Brain microvascular endothelial cell (primary cell): ENCODE measurements around the gene UBE2J1.

ENCODE experiments used
- DNase-seq: peaks from one replicate; pipeline ENCODE4 v3.0.0-alpha.2; 2020
- H3K27ac ChIP-seq: fragments of 250-450 bp; sonication (Bioruptor Pico); 2 replicates; pipeline ENCODE4 v1.5.1; 2020; ENCODE audit warnings: mild to moderate bottlenecking, moderate library complexity
- H3K27me3 ChIP-seq: fragments of 250-450 bp; sonication (Bioruptor Pico); replicated peaks from 2 replicates; pipeline ENCODE4 v1.5.1; 2020; ENCODE audit warnings: mild to moderate bottlenecking
- H3K36me3 ChIP-seq: fragments of 250-450 bp; sonication (Bioruptor Pico); replicated peaks from 2 replicates; pipeline ENCODE4 v1.5.1; 2020; ENCODE audit warnings: mild to moderate bottlenecking
- H3K4me3 ChIP-seq: 2 replicates; pipeline ENCODE4 v1.5.1; 2011; ENCODE audit warnings: low read depth, mild to moderate bottlenecking, control low read depth, low read length, moderate library complexity
- in situ Hi-C: cut with HindIII; loops from 2 replicates; pipeline ENCODE4 v1.10.0; 2017; ENCODE audit warnings: low sequenced_read_pairs, low pct_ligation_motif_present
- TF ChIP-seq, protein P1 (sequence below): IDR thresholded peaks from 2 replicates; pipeline ENCODE4 v1.5.1; 2011; ENCODE audit warnings: low read depth, mild to moderate bottlenecking, moderate library complexity, low read length, control low read depth, inconsistent platforms; ENCODE audit errors: missing control alignments

UBE2J1 gene

DNA sequence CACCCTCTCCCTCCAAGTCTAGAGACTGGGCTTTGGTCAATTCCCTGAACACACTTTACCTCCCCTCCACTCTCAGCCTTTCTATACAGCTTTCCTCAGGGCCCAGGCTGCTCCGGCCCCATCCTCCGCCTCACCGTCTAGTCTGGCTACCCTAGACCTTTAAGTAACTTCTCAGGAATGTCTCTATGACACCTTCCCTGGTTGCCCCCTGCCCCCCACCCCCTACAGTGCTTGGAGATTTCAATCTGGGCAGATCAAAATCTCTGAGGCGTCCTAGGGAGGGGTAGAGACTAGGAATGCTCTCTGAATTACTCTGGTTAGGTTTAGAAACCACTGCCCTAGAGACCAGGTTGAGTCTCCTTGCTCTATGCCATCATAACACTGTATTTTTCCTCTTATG lies 6.1 kb downstream of the UBE2J1 start:
- TF ChIP-seq, protein P1, sequence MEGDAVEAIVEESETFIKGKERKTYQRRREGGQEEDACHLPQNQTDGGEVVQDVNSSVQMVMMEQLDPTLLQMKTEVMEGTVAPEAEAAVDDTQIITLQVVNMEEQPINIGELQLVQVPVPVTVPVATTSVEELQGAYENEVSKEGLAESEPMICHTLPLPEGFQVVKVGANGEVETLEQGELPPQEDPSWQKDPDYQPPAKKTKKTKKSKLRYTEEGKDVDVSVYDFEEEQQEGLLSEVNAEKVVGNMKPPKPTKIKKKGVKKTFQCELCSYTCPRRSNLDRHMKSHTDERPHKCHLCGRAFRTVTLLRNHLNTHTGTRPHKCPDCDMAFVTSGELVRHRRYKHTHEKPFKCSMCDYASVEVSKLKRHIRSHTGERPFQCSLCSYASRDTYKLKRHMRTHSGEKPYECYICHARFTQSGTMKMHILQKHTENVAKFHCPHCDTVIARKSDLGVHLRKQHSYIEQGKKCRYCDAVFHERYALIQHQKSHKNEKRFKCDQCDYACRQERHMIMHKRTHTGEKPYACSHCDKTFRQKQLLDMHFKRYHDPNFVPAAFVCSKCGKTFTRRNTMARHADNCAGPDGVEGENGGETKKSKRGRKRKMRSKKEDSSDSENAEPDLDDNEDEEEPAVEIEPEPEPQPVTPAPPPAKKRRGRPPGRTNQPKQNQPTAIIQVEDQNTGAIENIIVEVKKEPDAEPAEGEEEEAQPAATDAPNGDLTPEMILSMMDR, result no peak
- no peak overlapping the region for H3K27ac ChIP-seq
- H3K4me3 ChIP-seq, result no peak overlapping the region
- DNase-seq, result no peak
- peaks cover 8% of the 10 kb centered on the region for H3K36me3 ChIP-seq
- in situ Hi-C loops, result no loop called here
- no peaks in the 10 kb centered on the region for H3K27me3 ChIP-seq

DNA sequence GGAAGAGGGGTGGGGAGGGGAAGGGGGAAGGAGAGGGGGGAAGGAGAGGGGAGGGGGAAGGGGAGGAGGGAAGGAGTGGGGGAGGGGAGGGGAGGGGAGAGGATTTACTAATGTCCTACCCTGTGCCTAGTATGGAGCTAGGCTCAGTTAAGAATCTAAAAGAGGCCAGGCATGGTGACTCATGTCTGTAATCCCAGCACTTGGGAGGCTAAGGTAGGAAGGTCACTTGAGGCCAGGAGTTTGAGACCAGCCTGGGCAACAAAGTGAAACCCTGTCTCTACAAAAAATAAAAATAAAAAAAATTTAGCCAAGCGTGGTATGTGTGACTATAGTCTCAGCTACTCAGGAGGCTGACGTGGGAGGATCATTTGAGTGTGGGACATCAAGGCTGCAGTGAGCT lies 13.0 kb downstream of the UBE2J1 start:
- DNase-seq, result no peak
- Histone ChIP-seq H3K27ac (no peak overlapping the region), H3K4me3 (no peak overlapping the region), H3K36me3 (peaks cover 40% of the 10 kb centered on the region), H3K27me3 (no peaks in the 10 kb centered on the region)
- in situ Hi-C loops, result no loop called here
- TF ChIP-seq, protein P1, result no peak

DNA sequence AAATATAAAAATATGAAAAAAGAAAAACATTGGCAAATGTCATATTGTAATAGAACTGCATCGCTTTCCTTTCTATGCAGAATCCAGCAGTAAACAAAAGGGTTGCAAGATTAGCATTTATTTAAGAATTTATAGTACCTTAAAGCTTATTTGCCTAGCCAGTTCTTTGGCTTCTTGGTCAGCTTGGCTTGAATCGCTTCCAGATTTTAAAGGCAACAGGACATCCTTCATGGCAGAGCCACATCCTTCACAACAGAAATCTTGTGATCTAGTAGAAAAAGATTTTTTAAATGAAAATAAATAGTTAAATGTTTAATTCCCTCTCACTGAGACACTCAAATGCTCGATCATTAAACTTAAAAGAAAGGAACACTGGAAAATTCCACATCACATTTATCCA lies 17.4 kb downstream of the UBE2J1 start:
- TF ChIP-seq, protein P1, result no peak
- Histone ChIP-seq H3K27me3 (no peaks in the 10 kb centered on the region), H3K36me3 (peaks cover 46% of the 10 kb centered on the region), H3K27ac (no peak overlapping the region), H3K4me3 (no peak overlapping the region)
- DNase-seq, result no peak
- in situ Hi-C loops, result no loop called here

DNA sequence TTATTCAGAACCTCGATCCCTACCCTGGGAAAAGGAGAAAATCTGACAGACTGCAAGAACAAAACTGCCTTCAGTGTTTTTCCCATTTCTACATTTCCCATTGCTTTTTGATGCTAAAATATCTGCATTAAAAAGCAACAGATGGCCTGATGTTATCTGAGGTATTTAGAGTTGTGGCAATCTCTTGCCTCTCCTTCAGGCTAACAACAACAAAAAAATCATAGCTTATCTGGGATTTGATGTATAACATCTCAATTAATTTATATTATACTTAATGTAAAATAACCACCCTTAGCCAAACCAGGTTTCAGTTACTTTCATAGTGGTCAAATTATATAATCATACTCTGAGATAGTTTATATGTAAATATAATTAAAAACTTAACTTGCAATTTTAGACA lies 21.6 kb downstream of the UBE2J1 start:
- DNase-seq, result no peak
- TF ChIP-seq, protein P1, result no peak
- H3K4me3 ChIP-seq, result no peak overlapping the region
- no peak overlapping the region for H3K27ac ChIP-seq
- in situ Hi-C loops, result no loop called here
- no peaks in the 10 kb centered on the region for H3K27me3 ChIP-seq
- peaks cover 37% of the 10 kb centered on the region for H3K36me3 ChIP-seq

DNA sequence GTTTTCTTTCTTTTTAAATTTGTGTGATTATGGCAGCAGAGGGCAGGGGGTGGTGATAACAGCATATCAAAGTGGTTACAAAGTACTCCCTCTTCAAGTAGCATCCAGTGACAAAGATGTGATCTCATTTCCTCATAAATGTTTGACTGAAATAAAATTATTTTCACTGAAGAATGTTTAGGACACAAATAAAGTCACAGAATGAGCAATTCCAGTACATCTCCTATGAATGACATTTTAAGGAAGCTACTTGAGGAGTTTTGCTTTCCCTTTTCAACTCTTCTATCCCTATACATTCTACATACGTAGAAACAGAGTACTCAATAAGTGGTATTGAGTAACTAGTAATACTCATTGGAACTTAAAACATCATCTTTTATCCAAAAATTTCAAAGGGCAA lies 23.5 kb downstream of the UBE2J1 start:
- TF ChIP-seq, protein P1, result no peak
- in situ Hi-C loops, result no loop called here
- no peak for DNase-seq
- Histone ChIP-seq H3K36me3 (peaks cover 27% of the 10 kb centered on the region), H3K4me3 (no peak overlapping the region), H3K27ac (no peak overlapping the region), H3K27me3 (no peaks in the 10 kb centered on the region)

DNA sequence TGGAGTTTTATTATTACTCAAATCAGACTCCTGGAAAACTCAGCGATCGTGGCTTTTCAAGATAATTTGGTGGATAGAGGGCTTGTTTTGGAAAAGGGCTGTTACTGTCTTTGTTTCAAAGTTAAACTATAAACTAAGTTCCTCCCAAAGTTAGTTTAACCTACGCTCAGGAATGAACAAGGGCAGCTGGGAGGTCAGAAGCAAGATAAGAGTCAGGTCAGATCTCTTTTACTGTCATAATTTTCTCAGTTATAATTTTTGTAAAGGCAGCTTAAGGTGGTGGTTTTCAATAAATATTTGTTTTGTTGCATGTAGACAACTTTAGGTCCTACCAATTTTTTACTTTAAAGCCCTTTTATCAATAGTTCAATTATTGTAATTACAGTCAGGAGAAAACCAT lies 28.2 kb downstream of the UBE2J1 start:
- in situ Hi-C loops, result no loop called here
- Histone ChIP-seq H3K4me3 (no peak overlapping the region), H3K27me3 (no peaks in the 10 kb centered on the region), H3K36me3 (peaks cover 7% of the 10 kb centered on the region), H3K27ac (no peak overlapping the region)
- DNase-seq, result no peak
- TF ChIP-seq, protein P1, result no peak
